Effector CD8-positive, alpha-beta T cell (primary cell): ENCODE measurements around the gene MYO15B.
"Not testable (repeated sequence)": the region's sequence is repeated elsewhere in the genome, so short reads cannot be mapped to it uniquely, and the experiment has no call there.

Source experiments
- DNase-seq: peaks from one replicate; lab custom pipeline; 2025; lab: John Stamatoyannopoulos, UW

MYO15B gene

DNA sequence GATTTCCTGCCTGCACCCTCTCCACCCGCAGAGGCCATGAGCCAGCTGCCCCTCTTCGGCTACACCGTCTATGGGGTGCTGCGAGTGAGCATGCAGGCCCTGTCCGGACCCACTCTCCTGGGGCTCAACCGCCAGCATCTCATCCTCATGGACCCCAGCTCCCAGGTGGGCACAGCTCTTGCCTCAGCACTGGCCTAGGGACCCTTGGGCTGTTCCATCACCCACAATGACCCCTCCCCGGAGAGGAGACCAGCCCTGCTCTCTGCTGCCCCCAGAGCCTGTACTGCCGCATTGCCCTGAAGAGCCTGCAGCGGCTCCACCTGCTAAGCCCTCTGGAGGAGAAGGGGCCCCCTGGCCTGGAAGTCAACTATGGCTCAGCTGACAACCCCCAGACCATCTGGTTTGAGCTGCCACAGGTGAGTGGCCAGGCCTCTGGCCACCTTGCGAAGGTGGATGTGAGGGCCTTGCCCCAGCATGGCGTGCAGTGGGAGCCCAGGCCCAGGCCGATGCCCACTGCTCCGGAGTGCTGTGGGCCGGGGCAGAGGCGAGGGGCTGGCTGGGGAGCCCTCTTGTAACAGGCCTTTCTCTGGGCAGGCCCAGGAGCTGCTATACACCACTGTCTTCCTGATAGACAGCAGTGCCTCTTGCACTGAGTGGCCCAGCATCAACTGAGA lies 38.4 kb downstream of the MYO15B start:
- no peak for DNase-seq

DNA sequence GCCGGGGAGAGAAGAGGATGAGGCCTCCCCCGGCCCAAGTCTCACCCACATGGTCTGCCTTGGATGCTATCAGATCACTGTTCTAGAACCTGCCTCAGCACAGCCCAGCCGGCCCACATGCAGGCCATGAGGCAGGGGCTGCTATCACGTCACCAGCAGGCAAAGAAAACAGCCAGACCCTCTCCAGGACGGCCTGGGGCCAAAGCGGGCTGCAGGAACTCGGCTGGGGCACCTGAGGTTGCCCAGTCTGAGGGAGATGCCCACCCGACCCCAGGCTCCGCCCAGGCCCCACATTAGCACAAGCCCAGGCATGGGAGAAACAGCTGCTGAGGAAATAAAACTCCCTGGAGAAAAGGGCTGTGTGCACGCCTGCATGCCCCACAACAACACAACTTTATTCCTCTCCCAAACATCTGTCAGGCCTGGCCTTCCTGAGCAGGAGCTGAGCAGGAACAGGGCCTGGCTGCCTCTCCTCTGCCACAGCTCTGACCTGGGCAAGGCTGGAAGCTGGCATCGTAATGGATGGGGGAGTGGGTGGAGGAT lies 39.0 kb downstream of the MYO15B start:
- no peak for DNase-seq

DNA sequence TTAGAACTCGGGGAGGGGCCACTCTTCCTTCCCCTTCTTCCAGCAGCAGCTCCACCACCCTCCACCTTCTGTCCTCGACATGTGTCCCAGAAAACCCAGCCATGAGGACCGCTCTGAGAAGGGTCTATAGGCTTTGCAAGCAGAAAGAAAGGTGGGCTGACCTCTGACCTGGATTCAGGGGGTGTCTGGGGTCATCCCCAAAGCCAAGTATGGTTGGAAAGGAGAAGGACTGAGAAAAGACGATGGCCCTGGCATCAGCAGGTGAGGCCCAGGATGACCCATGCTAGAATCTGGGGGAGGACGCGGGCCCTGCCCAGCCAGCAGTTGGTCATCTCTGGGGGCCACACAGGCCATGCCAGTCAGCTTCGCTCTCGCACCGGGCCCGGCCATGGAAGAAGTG lies 39.5 kb downstream of the MYO15B start:
- no peak for DNase-seq

DNA sequence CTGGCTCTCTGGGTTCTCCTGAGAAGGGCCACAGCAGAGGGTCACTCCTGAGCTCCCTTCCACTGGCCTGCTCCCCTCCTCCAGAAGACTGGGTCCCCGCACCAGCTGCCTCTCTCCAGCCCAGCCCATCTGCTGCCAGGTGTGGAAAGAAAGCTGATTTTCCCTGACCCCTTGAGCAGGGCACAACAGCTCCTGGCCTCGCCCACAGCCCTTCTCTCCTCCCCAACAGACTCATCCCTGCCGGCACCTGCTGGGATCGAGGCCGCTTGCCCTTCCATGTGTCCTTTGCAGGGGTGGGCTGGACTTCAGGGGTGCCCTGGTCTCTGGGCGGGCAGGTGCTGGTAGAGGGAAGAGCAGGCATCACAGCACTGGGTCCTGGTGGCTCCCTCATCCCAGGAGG lies 40.8 kb downstream of the MYO15B start:
- DNase-seq = no peak

DNA sequence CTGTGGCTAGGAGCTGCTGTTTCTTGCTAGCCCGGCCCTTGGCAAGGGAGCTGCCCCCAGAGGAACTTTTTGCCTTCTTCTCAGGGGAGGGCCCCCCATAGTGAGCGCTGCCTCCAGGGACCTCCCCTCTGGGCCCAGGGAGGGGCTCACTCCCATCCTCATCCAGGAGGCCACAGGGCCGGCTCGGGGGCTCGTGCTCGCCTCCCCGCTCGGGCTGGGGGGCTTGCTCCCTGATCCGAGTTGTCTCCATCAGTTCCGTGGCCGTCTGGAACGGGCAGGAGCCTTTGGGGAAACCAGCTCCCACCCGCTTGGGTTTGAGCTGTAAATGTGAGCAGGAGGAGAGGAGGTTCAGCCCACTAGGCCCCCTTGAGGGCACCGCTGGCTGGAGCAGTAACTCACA lies 41.6 kb downstream of the MYO15B start:
- no peak for DNase-seq

DNA sequence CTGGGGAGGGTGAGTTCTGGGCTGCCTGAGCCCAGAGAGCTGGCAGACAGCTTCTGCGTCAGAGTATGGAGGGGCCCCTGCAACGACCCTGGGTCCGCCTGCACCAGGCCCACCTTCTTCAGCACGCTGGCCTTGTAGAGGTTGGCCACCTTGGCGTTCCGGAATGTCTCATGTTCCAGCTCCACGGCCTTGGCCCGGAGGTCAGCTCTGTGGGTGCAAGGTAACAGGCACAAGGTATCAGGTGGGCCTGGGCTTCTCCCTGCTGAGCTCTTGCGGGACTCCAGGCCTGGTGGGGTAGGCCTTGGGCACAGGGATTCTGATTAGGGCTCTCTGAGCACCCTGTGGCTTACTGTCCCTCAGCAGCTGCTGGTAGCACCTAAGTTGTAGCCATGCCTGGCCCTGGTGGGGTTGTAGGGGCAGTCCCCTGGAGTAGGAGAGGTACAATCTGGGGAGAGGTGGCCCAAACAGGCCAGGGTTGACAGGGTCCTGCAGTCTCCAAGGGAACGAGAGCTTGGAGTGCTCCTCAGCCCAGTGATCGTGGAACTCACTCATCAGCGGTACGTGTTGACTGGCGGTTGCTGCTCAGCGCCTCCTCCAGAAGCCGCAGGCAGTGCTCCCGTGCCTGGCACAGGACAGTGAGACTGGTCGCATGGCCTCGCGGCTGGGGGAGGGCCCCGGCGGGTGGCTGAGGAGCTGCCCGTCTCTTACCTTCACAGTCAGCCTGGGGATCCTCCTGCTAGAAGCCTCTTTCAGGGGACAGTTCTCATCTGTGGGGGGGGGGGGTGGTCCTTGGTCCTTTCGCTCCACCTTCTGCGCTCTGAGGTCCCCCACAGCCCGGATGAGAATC lies 42.7 kb downstream of the MYO15B start:
- DNase-seq = no peak

DNA sequence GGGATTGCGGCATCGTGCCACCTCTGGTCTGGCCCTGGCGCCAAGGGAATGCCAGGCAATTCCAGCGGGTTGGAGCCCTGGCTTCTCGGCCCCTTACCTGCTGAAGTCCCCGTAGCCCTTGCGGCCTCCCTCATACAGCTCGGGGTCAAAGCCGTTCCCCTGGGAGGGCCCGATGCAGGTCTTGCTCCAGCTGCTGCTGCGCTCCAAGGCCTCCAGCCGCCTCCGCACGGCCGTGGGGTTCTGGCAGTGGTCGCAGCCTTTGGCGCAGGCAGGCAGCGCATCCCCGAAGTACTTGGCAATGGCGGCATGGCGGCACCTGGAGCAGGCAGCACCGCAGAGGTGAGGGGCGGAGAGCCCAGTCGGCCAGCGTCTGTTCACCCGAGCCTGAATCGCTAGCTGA lies 43.8 kb downstream of the MYO15B start:
- no peak for DNase-seq

DNA sequence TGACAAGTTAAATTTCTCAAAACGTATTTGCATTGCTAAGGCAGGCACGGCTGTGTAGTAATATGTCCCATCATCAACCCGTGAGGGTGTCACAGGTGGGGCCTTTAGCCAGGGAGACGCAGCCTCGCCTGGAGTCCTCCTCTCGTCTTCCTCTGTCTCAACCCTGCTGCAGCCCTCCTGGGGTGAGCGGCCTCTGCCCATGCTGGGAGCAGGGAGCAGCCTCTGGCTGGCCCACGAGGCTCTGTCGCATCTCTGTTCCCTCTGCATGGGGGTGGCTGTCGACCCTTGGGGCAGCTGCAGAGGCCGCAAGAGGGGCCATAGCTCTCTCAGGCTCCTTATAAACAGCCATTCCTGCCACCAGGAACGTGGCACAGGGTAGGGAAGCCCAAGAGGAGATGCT lies 44.8 kb downstream of the MYO15B start:
- DNase-seq = no peak

DNA sequence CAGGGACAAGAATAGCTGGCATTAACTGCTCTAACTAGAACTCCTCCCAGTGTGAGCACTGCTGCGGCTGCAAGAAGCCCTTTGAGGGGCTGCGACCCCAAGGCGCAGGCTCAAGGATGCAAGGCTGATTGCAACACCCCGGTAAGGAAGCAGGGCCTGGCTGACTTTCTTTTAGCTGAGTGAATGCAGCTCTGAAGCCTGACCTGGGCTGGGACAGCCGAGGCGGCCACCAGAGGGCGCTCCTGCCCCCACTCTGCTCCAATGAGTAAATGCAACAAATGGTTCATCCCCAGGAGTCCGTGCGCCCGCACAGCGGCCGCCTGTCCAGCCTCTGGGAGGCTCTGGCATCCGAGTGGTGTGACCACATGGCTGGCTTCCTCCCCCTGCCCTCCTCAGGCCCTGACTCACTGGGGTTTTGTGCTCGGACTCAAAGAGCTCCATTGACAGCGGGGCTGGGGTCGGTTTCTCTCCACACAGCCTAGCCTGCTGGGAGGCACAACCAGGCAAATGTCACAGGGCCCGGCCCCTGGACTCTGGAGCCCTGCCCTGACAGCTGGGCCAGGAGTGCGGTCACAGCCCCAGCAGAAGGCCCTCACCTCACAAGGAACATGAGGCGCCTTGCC lies 45.4 kb downstream of the MYO15B start, which contains the start of gene SMIM5:
Gene SMIM5, plus strand, starts transcription at position 572 of the 623 bp plus-strand sequence. CDS start 6,768 bp downstream, outside the sequence.
- peak; percentile 71 for DNase-seq

DNA sequence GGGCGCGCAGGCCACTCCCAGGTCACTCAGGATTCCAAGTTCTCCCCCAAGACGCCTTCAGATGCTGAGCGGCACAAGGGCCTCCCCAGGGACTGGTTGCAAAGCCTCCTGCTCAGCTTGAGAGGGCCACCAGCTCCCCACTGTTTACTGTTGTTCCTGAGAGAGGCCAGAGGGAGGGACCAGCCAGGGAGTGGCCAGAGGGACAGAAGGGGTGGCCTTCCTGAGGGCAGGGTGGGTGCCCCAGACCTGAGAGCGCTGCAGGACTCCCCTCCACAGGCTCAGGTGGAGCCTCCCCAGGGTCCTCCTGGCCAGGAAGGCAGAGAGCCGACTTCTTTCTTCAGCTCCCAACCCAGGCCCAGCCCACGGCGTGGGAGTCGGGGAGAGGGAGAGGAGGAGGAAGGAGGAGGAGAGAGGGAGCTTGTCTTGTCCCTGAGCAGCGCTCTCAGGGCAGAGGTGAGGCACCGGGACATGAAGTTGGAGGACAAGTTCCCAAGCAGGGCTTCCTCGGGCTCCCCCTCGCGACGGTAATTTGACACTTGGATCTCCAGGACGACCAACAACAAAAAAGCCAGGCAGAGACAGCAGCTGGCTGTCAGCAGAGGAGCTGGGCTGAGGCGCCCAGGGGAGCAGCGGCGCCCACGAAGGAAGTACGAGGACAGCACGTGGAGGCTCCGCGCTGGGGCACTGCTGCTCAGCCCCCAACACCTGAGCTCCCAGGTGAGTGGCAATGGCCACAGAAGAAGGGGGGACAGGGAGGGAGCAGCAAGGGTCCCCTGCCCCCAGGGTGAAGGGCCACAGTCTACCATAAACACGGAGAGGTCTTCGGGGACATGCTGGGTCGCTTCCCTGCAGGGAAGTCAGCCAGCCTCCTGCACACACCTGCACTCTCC lies 46.1 kb downstream of the MYO15B start:
- peak; percentile 16 for DNase-seq

DNA sequence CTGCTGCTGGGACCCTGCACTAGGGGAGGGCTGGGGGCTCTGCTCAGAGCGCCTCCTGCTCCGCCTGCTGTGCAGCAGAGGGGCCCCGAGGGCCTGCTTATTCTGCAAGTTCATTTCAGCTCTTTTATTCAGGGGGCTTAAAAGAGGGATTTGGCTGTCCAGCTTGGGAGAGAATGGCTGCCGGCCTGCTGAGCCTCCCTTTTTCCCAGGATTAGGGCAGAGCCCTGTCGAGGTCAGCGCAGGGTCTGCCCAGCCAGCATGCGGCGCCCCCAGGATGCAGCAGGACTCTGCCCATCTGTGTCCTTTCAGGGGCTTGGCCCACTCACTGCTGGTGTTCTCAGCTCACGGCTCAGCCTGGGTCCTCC lies 46.8 kb downstream of the MYO15B start:
- DNase-seq = no peak

DNA sequence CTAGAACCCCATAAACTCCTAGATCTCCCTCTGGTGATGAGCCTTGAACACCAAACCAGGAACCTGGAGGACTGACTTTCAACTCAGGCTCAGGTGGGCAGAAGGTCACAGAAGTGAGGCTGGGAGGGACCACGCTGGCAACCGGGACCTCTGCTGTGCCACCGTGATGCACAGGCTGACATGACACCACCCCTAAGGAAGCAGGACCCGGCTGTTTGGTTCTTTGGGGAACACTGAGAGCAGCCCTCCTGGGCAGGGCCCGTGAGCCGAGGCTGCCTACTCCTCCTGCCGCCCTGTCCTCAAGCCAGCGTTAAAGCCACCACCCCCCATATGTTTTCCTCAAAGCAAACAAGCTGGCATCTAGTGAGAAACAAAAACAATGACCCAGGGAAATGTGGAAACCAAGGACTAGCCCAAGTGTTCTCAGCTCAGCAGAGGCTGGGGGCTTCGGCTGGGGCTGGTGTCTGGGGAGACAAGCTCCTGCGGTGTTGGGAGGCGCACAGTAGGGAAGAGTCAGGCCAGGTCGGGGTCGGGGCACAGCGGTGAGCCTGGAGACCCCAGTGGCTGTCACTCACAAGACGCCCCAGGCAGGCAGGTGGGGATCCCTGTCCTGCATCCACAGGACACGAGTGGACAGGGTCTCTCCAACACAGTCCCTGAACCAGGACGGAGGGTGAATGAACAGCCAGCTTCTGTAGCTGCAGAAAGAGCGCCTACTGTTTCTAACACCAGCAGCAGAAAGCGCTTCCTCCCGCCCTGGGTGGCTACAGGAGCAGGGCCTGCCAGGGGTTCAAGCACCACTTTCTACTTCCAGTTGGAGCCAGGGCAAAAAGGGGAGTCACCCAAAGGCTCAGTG lies 47.4 kb downstream of the MYO15B start:
- no peak for DNase-seq

DNA sequence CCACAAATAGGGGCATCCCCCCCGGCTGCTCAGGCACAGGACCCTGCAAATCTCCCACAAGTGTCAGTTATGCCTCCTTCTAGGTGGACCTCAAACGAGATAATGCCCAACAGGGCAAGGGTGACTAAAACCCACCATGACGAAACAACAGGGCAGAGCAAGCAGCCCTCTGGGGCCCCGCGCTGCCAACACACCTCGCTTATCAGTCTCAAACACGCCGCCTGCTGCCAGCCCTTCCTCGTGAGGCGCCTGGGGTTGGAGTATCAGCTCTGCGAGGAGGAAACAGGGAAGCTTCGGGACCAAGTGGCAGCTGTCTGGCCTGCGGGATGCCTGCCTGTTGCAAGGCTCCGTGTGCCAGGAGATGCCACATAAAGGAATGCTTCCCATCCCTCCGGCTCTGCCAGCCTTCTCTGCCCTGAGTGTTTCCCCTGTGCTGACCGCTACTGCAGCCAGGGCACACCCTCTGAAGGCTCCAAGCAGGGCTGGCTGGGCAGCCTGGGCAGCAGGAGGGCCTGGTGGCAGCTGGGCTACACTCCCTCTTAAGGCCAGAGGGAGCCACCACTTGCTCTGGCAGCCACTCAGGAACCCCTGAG lies 48.1 kb downstream of the MYO15B start:
- DNase-seq = no peak

DNA sequence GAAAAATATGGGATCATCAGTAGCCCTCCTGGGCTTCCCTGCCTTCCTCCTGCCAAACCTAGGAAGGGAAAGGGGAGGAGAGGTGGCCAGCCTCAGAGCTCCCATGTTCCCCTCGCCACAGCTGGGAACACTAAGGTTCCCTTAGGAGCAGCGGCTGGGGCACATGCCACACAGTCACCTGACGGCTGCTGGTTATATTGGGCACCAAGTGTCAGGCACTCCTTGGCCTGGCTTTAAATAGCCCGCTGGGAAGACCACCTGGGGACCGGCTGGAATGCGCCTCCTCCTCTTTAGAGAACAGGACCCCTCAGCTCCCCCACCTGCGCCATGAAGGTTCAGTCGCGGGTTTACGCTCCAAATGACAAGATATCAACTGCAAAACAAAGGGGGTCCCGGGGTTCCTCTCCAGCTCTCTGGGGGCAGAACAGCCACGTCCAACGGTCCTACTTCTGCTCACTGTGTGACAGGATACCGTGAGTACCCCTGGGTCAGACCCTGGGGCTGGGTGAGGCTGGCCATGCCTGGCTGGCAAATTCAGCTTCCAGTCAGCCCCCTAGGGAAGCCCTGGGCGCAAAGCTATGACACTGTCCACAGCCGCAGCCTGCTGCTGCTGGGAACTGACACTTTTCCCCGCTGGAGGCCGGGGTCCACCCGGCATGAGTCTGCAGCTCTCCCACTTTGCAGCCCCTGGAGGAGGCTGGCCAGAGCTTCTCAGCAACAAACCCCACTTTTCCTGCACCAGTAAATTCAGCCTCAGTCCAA lies 49.0 kb downstream of the MYO15B start:
- DNase-seq = no peak

DNA sequence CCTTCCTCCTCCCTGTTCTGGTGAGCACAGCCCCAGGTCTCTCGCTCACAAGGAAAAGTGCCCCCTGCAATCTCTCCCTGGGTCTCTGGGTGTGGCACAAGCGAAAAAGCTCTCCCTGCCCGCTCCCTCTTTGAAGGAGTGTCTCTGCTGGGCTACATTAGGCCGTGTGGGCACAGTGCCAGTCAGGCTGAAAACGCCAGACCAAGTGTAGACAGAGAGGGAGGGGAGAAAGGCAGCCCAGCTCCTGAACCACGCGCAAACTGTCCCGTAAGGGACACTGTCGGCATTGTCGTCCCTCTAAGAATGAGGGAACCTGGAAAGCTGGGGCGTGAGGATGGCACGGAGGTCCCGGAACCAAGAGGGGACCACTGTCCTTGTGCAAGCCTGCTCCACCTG lies 49.5 kb downstream of the MYO15B start:
- no peak for DNase-seq

DNA sequence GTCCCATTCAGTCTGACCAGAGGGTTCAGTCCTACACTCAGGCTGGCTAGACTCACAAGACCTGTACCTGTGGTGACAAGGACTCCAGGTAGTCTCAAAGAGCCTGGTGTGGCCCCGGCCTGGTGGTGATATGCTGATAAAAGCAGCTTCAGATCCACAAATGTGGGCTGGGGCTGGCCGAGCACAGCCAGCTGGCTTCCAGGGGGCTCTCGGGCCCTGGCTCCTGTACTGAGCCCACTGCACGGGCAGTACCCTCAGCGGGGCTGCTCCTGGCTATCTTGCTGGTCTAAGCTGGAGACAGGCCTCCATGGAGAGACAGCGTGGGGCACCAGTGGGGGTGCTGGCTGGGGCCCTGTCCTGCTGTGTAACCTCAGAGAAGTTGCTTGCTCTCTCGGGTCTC lies 50.0 kb downstream of the MYO15B start:
- DNase-seq = no peak

DNA sequence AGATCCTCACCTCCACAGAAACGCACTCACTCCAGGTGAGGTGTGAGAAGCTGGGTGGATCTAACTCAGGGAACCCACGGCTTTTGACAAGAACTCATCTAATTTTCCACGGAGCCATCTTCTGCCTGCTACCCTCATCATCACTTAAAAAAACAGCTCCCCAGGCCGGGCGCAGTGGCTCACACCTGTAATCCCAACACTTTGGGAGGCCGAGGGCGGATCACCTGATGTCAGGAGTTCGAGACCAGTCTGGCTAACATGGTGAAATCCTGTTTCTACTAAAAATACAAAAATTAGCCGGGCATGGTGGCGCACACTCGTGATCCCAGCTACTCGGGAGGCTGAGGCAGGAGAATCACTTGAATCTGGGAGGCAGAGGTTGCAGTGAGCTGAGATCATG lies 50.4 kb downstream of the MYO15B start:
- not testable (repeated sequence) for DNase-seq

DNA sequence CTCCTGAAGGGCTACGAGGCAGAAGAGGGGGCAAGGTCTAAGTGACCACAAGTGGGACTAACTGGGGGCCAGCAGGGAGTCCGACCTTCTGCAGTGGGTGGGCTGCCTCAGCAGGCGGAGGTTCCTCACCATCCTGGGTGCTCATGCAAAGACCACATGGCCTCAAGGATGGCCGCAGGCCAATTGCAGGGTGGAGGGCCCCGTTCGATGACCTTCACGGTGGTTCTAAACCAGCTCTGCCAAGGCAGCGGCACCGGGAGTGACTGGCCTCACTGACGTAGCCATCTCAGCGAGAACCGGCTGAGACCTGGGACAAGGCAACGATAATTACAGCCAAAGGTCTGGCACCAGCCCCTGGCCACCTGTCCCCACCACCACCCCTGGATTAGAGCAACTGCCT lies 51.3 kb downstream of the MYO15B start:
- DNase-seq = no peak

DNA sequence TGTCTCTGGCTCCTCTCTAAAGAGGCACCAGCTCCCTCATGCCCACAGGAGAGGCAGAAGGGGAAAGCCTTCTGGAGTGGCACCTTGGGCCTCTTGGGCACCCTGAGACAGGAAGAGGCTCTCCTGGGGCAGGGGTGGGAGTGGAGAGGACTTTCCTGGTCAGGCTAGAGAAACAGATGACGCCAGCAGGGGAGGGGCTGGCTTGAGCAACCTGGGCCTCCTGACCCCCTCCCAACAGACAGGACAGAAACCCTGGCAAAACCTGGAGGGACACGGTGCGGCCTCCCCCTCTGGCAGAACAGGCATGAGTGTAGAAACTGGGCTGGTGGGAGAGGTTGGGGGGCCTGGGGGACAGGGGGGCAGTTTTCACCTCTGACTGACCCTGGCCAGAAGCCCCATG lies 51.7 kb downstream of the MYO15B start:
- DNase-seq = no peak
